Measurements from ENCODE around the gene SFMBT2. TPM values are rescaled to one million over a fixed set of nuclear protein-coding genes. Genes with fewer than 3 reads are reported as not detected.
"Not testable (repeated sequence)": the region's sequence is repeated elsewhere in the genome, so short reads cannot be mapped to it uniquely, and the experiment has no call there.

SFMBT2 gene
- total RNA-seq, 4 donors from 2014 or later = 2.6 to 26.4 (median 4.5) TPM

GRCh38 chr10:7194571-7194970 lies 216.3 kb downstream of the SFMBT2 start:
- DNase-seq = no peak
- Histone ChIP-seq H3K27ac (no peak overlapping the region), H3K36me3 (peaks cover 0 to 27% (median 0%) of the 10 kb centered on the region in 3 donors), H3K4me1 (peaks cover 0 to 5% (median 0%) of the 10 kb centered on the region in 4 donors), H3K9me3 (peaks cover 0 to 9% (median 0%) of the 10 kb centered on the region in 4 donors), H3K4me3 (no peak overlapping the region), H3K27me3 (no peaks in the 10 kb centered on the region)
- no peak for TF ChIP-seq POLR2A (IDR thresholded peaks at IDR 0.05)

- Histone ChIP-seq H3K36me3 (peaks cover 0 to 22% (median 0%) of the 10 kb centered on the region in 3 donors), H3K4me3 (peak overlapping the region in 1 of 4 donors; percentile 2), H3K4me1 (peaks cover 0 to 5% (median 0%) of the 10 kb centered on the region in 4 donors), H3K27me3 (no peaks in the 10 kb centered on the region), H3K9me3 (peaks cover 0 to 9% (median 0%) of the 10 kb centered on the region in 4 donors), H3K27ac (peak overlapping the region in 1 of 4 donors; percentile 43)
- no peak for DNase-seq
- no peak for TF ChIP-seq CTCF (IDR thresholded peaks at IDR 0.05)
- TF ChIP-seq POLR2A (IDR thresholded peaks at IDR 0.05) = no peak
These were observed 217.5 kb downstream of the SFMBT2 start for GRCh38 chr10:7193369-7193768.

- peak in 1 of 3 donors; percentile 29 for DNase-seq
- H3K27me3 ChIP-seq = no peaks in the 10 kb centered on the region
- H3K27ac ChIP-seq = peak overlapping the region in 1 of 4 donors; percentile 43
- H3K4me1 ChIP-seq = peaks cover 0 to 5% (median 0%) of the 10 kb centered on the region in 4 donors
- no peak for TF ChIP-seq POLR2A (IDR thresholded peaks at IDR 0.05)
- TF ChIP-seq CTCF (IDR thresholded peaks at IDR 0.05) = no peak
- H3K36me3 ChIP-seq = peaks cover 0 to 20% (median 0%) of the 10 kb centered on the region in 3 donors
- no peak overlapping the region for H3K4me3 ChIP-seq
- H3K9me3 ChIP-seq = peaks cover 0 to 9% (median 0%) of the 10 kb centered on the region in 4 donors
These were observed 217.9 kb downstream of the SFMBT2 start for GRCh38 chr10:7192831-7193361.

- H3K27ac ChIP-seq = no peak overlapping the region
- peaks cover 0 to 9% (median 0%) of the 10 kb centered on the region in 4 donors for H3K9me3 ChIP-seq
- DNase-seq = no peak
- H3K4me1 ChIP-seq = peaks cover 0 to 5% (median 0%) of the 10 kb centered on the region in 4 donors
- no peak overlapping the region for H3K4me3 ChIP-seq
- no peaks in the 10 kb centered on the region for H3K27me3 ChIP-seq
- peaks cover 0 to 14% (median 0%) of the 10 kb centered on the region in 3 donors for H3K36me3 ChIP-seq
- TF ChIP-seq POLR2A (IDR thresholded peaks at IDR 0.05) (no peak), CTCF (IDR thresholded peaks at IDR 0.05) (no peak)
These were observed 218.8 kb downstream of the SFMBT2 start for GRCh38 chr10:7192061-7192460.

- H3K4me3 ChIP-seq, H3K36me3 ChIP-seq, H3K27me3 ChIP-seq, H3K9me3 ChIP-seq, H3K27ac ChIP-seq, DNase-seq, H3K4me1 ChIP-seq: not testable (repeated sequence)
These were observed 220.1 kb downstream of the SFMBT2 start for GRCh38 chr10:7190772-7191171.

GRCh38 chr10:7189909-7190308 lies 220.9 kb downstream of the SFMBT2 start:
- Histone ChIP-seq H3K27ac (no peak overlapping the region), H3K27me3 (no peaks in the 10 kb centered on the region), H3K4me3 (no peak overlapping the region), H3K4me1 (peaks cover 0 to 5% (median 0%) of the 10 kb centered on the region in 4 donors), H3K9me3 (peaks cover 0 to 3% (median 0%) of the 10 kb centered on the region in 4 donors), H3K36me3 (no peaks in the 10 kb centered on the region)
- TF ChIP-seq POLR2A (IDR thresholded peaks at IDR 0.05) (no peak), CTCF (IDR thresholded peaks at IDR 0.05) (no peak)
- DNase-seq = no peak
